Stimulated activated CD4-positive, alpha-beta T cell treated with anti-CD3 and anti-CD28 coated beads, Interleukin-12 subunit alpha, Interleukin-12 subunit beta, amount 100 ng/mL, for 24 hours (primary cell): ENCODE results near the gene LBHD2.
"Not testable (repeated sequence)": the region's sequence is repeated elsewhere in the genome, so short reads cannot be mapped to it uniquely, and the experiment has no call there.

Experiments
- DNase-seq, 2 experiments: peaks; one replicate each; pipeline ENCODE4 v3.0.0-alpha.2; 2020; ENCODE audit warnings: low read depth in 2 of 2

The LBHD2 gene

DNA sequence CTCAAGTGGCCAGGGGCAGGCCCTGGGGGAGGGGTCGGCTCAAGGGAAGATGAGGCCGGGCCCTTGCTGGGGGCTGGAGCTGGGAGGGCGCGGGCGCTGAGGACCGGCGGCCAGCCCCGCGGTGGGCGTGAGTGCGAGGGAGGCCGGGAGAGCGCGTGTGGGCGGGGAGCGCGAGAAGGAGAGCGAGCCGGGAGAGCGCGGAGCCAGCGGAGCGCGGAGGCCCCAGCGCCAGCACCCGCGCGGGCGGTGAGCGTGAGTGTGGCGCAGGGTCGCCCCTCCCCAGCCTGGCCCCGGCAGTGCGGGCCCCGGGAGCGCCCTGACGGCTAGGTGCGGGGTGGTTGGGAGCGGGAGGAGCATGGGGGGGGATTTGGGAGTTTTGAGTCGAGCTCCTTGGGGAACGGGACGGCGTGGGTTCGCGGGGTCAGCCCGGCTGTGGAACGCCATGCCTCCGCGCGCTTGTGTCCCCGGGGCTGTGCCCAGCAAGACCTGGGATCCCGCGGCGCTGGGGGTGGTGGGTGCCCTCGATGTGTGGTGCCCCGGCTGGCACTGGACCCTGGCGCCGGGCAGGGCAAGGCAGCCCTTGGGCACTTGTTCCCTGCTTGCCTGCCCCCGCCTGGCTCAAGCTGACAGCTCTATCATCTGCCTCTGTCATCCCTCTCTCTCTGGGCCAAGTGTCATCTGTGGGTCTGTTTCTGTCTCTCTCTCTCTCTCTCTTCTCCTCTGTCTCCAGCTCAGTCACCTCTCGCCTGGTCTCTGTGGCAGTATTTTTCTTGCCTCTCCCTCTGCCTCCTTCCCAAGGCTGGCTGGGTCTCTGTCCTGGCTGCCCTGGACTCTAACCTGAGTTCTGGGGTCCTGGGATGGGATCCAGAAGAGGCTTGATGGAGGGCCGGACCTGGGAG, at the start of gene LBHD2:
Gene LBHD2 (plus strand): TSS at position 190 of the 899 bp plus-strand sequence. CDS start 1,803 bp downstream, outside the sequence.
- no peak for DNase-seq

- no peak for DNase-seq
Observed at GRCh38 chr14:103041464-103041863, 42.5 kb upstream of the LBHD2 start.

GRCh38 chr14:103043257-103044015, 40.6 kb upstream of the LBHD2 start:
- DNase-seq: no peak

GRCh38 chr14:103045371-103045869, 38.6 kb upstream of the LBHD2 start:
- no peak for DNase-seq

DNA sequence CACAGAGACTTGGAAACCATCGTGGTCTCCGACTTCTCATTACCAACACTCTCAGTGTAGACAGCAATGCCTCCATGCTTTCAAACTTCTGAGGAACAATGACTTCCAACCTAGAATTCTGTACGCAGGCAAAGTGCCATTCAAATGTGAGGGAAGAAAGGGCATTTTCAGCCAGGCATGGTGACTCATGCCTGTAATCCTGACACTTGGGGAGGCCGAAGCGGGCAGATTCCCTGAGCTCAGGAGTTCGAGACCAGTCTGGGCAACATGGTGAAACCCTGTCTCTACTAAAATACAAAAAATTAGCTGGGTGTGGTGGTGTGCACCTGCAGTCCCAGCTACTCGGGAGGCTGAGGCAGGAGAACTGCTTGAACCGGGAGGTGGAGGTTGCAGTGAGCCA, 36.6 kb upstream of the LBHD2 start:
- DNase-seq: not testable (repeated sequence)

DNA sequence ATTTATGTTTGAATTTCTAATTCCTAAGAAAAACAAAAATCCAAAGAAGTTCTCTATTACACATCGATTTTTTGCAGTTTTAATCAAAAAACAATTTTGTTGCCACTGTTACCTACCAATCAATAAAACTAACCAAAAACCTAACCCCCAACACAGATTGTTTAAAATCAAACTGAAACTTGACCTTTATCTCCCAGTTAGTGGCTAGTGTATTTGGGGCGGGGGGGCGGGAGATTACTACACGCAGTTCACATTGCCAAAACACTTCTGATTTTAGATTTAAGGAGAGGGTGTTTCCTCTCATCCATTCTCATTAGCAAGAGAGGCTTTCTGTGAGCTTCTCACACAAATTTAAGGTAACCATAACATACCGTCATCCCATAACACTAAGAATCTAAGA, 33.1 kb upstream of the LBHD2 start:
- no peak for DNase-seq

DNA sequence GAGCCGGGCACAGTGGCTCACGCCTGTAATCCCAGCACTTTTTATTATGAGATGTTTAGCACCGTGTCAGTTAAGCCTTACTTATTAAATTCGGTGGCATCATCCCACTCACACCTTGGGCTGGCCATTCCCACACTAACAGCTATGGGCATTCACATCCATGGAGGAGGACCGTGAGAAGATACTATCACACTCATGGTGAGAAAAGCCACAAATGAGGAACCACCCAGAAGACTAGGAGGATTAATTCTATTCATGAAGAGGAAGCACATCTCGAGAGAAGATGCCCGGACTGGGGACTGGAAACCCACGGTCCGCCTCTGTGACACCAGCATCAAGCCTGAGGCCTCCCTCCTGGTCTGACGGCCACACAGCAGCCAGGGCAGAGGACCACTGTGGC, 31.6 kb upstream of the LBHD2 start:
- DNase-seq: no peak

GRCh38 chr14:103055695-103056094, 28.3 kb upstream of the LBHD2 start:
- no peak for DNase-seq

DNA sequence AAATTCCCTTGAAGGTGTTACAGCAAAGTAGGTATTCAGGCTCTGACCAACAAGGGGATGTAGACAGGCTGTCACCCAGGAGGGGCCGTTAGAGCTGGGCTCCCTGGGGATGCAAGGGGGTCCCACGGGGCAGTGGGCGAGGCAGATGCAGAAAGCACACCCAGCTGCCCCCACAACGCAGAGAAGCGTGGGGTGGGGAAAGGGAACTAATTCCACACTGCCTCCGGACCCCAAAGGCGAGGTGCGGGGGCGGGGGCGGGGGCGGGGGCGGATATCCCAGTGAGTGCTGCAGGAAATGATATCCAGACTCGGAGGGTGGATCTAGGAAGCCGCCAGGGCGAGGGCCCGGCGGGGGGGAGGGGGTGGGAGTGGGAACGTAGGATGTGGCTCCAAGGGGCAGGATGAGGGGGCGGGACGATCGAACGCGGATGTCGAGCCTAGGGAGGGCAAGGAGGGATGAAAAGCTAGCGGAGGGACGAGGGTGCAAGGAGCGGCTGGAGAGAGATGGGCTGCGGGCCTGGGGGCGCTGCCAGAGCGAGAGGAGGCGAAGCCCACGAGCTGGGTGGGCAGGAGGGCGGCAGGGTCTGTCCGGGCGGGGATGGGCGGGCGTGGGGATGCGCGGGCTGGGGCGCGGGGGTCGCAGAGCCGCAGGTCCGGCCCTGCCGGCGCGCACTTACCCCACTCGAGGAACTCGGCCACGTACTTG, 27.5 kb upstream of the LBHD2 start:
- DNase-seq: no peak

DNA sequence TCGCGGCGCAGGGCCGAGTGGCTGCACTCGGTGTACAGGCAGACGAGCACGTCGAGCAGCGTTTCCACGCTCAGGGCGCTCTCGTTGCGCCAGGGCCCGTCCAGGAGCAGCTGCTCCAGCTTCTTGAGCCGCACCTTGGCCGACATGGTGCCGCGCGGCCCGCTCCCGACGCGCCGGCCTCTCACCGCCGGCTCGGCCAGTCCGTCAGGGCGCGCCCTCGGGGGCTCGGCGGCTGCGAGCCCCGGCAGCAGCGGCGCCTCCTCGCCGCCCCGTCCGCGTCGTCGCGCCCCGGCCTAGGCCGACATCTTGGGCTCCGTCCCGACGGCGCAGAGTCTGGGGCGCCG, 27.0 kb upstream of the LBHD2 start:
- DNase-seq: no peak

- peak; percentile 24 to 53 for DNase-seq
Observed at GRCh38 chr14:103057372-103058163, 26.4 kb upstream of the LBHD2 start, which contains the start of gene CDC42BPB. TSS of gene CDC42BPB (minus strand) at chr14:103057549. CDS start at chr14:103057173, 376 bp downstream.

DNA sequence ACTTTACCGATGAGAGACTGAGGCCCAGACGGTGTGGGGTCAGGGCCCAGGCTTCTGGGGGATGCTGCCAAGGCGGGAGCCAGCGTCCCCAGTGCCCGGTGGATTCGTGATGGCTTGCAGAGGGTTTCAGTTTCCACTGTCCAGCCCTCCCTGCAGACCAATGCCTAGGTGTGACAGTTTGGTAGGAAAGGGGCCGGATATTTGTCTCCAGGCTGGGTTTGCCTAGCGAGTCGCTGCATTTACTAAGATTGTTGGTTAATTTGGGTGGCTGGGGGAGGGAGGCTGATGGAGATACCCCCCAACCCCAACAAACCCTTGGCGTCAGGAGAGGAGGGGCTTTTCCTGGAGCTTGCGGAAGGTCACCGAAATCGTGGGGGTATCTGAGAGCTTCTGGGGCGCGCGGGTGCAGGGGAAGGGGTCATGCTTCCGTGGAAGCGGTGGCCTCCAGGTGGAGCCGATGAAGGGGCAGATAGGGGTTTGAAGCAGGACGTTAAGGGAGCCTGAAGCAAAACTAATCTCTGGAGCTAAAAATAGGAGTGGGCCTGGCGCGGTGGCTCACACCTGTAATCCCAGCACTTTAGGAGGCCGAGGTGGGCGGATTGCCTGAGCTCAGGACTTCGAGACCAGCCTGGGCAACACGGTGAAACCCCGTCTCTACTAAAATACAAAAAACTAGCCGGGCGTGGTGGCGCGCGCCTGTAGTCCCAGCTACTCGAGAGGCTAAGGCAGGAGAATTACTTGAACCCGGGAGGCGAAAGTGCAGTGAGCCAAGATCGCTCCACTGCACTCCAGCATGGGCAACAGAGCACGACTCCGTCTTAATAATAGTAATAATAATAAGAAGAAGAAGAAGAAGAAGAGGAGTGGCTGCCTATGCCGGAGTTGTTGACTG, 25.6 kb upstream of the LBHD2 start:
- no peak for DNase-seq

- DNase-seq: no peak
Observed at GRCh38 chr14:103059556-103059955, 24.5 kb upstream of the LBHD2 start.

DNA sequence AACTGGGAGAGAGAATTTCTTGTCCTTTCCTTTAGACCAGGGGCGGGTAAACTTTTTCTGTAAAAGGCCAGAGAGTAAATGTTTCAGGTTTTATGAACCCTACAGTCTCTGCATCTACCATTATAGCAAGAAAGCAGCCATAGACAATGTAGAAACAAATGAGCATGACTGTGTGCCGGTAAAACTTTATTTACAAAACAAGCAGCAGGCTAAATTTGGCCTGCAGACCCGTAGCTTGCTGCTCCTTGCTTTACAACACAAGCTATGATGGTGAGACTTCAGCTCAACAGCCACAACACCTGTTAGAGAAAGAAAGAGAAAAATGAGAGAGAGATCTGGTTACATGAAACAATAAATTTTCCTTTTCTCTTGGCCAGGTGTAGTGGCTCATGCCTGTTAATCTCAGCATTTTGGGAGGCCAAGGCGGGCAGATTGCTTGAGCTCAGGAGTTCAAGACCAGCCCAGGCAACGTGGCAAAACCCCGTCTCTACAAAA, 22.5 kb upstream of the LBHD2 start:
- no peak for DNase-seq

DNA sequence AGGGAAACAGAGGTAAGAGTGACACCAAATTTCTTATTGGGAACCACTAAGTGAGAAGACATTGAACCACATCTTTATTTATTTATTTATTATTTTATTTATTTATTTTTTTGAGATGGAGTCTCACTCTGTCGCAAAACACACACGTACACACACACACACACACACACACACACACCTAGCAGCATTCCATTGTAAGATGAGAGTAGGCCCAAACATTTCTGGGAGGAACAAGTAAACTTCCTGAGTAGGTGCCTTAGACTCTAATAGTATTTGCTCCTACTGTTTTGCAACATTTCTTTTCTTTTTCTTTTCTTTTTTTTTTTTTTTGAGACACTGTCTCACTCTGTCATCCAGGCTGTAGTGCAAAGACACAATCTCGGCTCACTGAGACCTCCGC, 19.6 kb upstream of the LBHD2 start:
- no peak for DNase-seq

DNA sequence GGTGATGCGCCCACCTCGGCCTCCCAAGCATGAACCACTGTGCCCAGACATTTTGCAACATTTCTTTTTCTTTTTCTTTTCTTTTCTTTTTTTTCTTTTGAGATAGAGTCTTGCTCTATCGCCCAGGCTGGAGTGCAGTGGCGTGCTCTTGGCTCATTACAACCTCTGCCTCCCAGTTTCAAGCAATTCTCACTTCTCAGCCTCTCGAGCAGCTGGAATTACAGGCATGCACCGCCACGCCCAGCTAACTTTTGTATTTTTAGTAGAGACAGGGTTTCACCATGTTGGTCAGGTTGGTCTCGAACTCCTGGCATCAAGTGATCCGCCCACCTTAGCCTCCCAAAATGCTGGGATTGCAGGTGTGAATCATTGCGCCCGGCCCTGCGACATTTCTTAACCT, 19.0 kb upstream of the LBHD2 start:
- no peak for DNase-seq

DNA sequence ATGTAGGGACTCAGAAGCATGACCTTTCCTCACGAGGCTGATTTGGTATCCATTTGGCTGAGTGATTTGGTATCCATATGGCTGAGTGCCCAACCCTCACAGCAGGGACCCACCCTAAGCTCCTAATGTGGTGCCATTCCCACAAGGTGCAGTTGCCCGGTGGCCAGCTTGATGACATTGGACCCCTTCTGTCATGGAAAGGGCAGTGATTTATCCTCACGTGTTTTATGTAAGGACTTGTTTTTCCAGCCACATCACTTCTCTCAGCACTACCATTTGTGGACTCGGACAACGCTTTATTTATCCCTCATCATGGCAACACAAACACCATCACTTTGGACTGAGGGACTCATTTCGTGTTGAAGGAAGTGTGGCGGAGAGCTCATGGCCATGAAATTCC, 18.1 kb upstream of the LBHD2 start:
- no peak for DNase-seq

- no peak for DNase-seq
Observed at GRCh38 chr14:103066399-103066798, 17.6 kb upstream of the LBHD2 start.

- DNase-seq: no peak
Observed at GRCh38 chr14:103067231-103067954, 16.6 kb upstream of the LBHD2 start.
